Endothelial cell of umbilical vein (primary cell): Measurements from ENCODE around the gene CNTRL. TPM values are rescaled to one million over a fixed set of nuclear protein-coding genes. Genes with fewer than 3 reads are reported as not detected.

Experiments
- BruUV-seq: library from RNA; stranded (reverse); fragments of 400-500 nt; replicated peaks from 2 replicates; lab custom pipeline; 2021; lab: Mats Ljungman, UMichigan
- CTCF ChIA-PET: fragments of 300-600, 350-600 bp; sonication (Branson Sonifier 250); formaldehyde crosslinking; loops from one replicate; lab custom pipeline; 2021; ENCODE audit warnings: antibody characterized with exemption, inconsistent platforms; lab: Charles Lee
- POLR2A ChIA-PET: fragments of 300-600, 350-600 bp; sonication (Branson Sonifier 250); formaldehyde crosslinking; loops from one replicate; lab custom pipeline; 2021; ENCODE audit warnings: antibody characterized with exemption, inconsistent platforms; lab: Charles Lee
- DNase-seq: peaks from one replicate; pipeline ENCODE4 v3.0.0-alpha.2; 2011; ENCODE audit warnings: low read depth, low spot score
- FAIRE-seq: peaks from 2 replicates; lab custom pipeline; 2011; peaks lifted over from hg19 to GRCh38; lab: Jason Lieb, UNC
- H2AFZ ChIP-seq: 2 replicates; pipeline ENCODE4 v1.6.0; 2012; ENCODE audit warnings: low read depth, low read length, control low read depth, inconsistent platforms
- H3K27ac ChIP-seq: 2 replicates; pipeline ENCODE4 v1.5.1; 2011; ENCODE audit warnings: low read depth, mild to moderate bottlenecking, control low read depth, low read length, moderate library complexity; ENCODE audit not compliant: insufficient read depth
- H3K27me3 ChIP-seq, 2 experiments: 2 replicates each; pipeline versions ENCODE4 v1.6.0 to v1.6.1; 2011; ENCODE audit warnings: low read length in 2 of 2, mixed read lengths in 1 of 2; ENCODE audit not compliant: control insufficient read depth in 2 of 2, insufficient read depth in 2 of 2
- H3K36me3 ChIP-seq, 2 experiments: 2 replicates in 1 of 2; 3 replicates in 1 of 2; pipeline ENCODE4 v1.5.1; 2011; ENCODE audit warnings: low read length in 2 of 2, mild to moderate bottlenecking in 1 of 2, moderate library complexity in 1 of 2; ENCODE audit not compliant: control insufficient read depth in 2 of 2, insufficient read depth in 2 of 2; ENCODE audit errors: extremely low read depth in 1 of 2
- H3K4me1 ChIP-seq: 3 replicates; pipeline ENCODE4 v1.5.1; 2011; ENCODE audit warnings: mild to moderate bottlenecking, low read length; ENCODE audit not compliant: control insufficient read depth, insufficient read depth; ENCODE audit errors: extremely low read depth
- H3K4me2 ChIP-seq: 2 replicates; pipeline ENCODE4 v1.6.1; 2011; ENCODE audit warnings: low read length, control low read depth, mixed read lengths; ENCODE audit not compliant: insufficient read depth
- H3K4me3 ChIP-seq, 3 experiments: fragments of 200-600 bp in 1 of 3; sonication (generic), shearing (Covaris generic) in 1 of 3; replicated peaks in 1 of 3; 2 replicates each; pipeline ENCODE4 v1.5.1; 2011 to 2016; ENCODE audit warnings: control low read depth in 3 of 3, low read length in 3 of 3, mild to moderate bottlenecking in 2 of 3, inconsistent platforms in 1 of 3, low read depth in 1 of 3, moderate library complexity in 1 of 3; ENCODE audit not compliant: insufficient read depth in 1 of 3
- H3K79me2 ChIP-seq: 2 replicates; pipeline ENCODE4 v1.6.0; 2012; ENCODE audit warnings: low read length, inconsistent platforms; ENCODE audit not compliant: control insufficient read depth, insufficient read depth
- H3K9ac ChIP-seq: replicated peaks from 2 replicates; pipeline ENCODE3; 2011; ENCODE audit warnings: low read length, control low read depth; ENCODE audit not compliant: insufficient read depth; ENCODE audit errors: extremely low read depth
- H3K9me1 ChIP-seq: replicated peaks from 3 replicates; pipeline ENCODE4 v1.6.0; 2011; ENCODE audit warnings: mild to moderate bottlenecking, low read length; ENCODE audit not compliant: control insufficient read depth, insufficient read depth; ENCODE audit errors: extremely low read depth
- H3K9me3 ChIP-seq: replicated peaks from 2 replicates; pipeline ENCODE4 v1.5.1; 2012; ENCODE audit warnings: low read length, inconsistent platforms; ENCODE audit not compliant: control insufficient read depth, insufficient read depth
- H4K20me1 ChIP-seq: replicated peaks from 2 replicates; pipeline ENCODE3; 2011; ENCODE audit warnings: mild to moderate bottlenecking, low read length; ENCODE audit not compliant: control insufficient read depth, insufficient read depth; ENCODE audit errors: extremely low read depth
- CTCF ChIP-seq, 2 donors: IDR thresholded peaks; 1 replicate in 1 of 2; 2 replicates in 1 of 2; pipeline ENCODE4 v1.5.1; 2011; ENCODE audit warnings: low read length in 2 of 2, mild to moderate bottlenecking in 2 of 2, moderate library complexity in 2 of 2, control low read depth in 1 of 2, inconsistent platforms in 1 of 2, low read depth in 1 of 2; ENCODE audit not compliant: insufficient read depth in 1 of 2; ENCODE audit errors: extremely low read depth in 1 of 2
- EZH2 ChIP-seq: IDR thresholded peaks from 2 replicates; pipeline ENCODE4 v1.6.1; 2012; ENCODE audit warnings: borderline replicate concordance, low read depth, mild to moderate bottlenecking, moderate library complexity, low read length, inconsistent platforms; ENCODE audit not compliant: severe bottlenecking
- FOS ChIP-seq: IDR thresholded peaks from 2 replicates; pipeline ENCODE4 v1.6.1; 2011; ENCODE audit warnings: mild to moderate bottlenecking, low read length, moderate library complexity, borderline replicate concordance; ENCODE audit not compliant: insufficient read depth
- GATA2 ChIP-seq: IDR thresholded peaks from 2 replicates; pipeline ENCODE4 v1.7.0; 2011; ENCODE audit warnings: low read depth, mild to moderate bottlenecking, moderate library complexity, mixed read lengths, low read length; ENCODE audit not compliant: insufficient read length, insufficient read depth
- JUN ChIP-seq: IDR thresholded peaks from 2 replicates; pipeline ENCODE4 v1.6.1; 2011; ENCODE audit warnings: borderline replicate concordance, low read depth; ENCODE audit not compliant: insufficient read length, insufficient read depth
- MAX ChIP-seq: IDR thresholded peaks from 2 replicates; pipeline ENCODE4 v1.6.1; 2011; ENCODE audit not compliant: insufficient read depth, insufficient read length
- MYC ChIP-seq: IDR thresholded peaks from one replicate; pipeline ENCODE4 v1.6.1; 2011; ENCODE audit warnings: mild to moderate bottlenecking, low read depth, low read length
- POLR2A ChIP-seq: IDR thresholded peaks from 2 replicates; pipeline ENCODE4 v1.6.1; 2012; ENCODE audit warnings: low read depth, mild to moderate bottlenecking, control low read depth, low read length
- dilution Hi-C: fragments of 300-500 bp; cut with MboI; formaldehyde crosslinking; loops from one replicate; pipeline ENCODE4 v1.15.0; 2019; ENCODE audit warnings: low sequenced_read_pairs; ENCODE audit not compliant: extremely low pct_ligation_motif_present
- intact Hi-C: fragments of 100-400 bp; cut with micrococcal nuclease; formaldehyde crosslinking; loops from one replicate; pipeline ENCODE4 v1.10.0; 2022
- polyA plus RNA-seq, 4 experiments: library from polyadenylated mRNA; depleted of rRNA in 3 of 4; stranded (reverse) in 3 of 4; unstranded in 1 of 4; fragments of >200 nt; gene quantifications; 2 replicates each; pipeline versions ENCODE4 v1.2.1 to v1.2.3, GENCODE V29; 2011 to 2012; ENCODE audit warnings: missing spikeins in 1 of 4
- total RNA-seq: library from RNA; stranded (reverse); gene quantifications from 2 replicates; pipeline ENCODE4 v1.2.3, GENCODE V29; 2021

CNTRL gene
- total and polyA plus RNA-seq, 2 donors (not counting 3 experiments of a cell fraction or from before 2014, with no cell fraction given): 6.1 to 21.8 TPM

GRCh38 chr9:121217609-121218292 lies 143.0 kb downstream of the CNTRL start:
- dilution Hi-C loops (no loop called here), intact Hi-C loops (no loop called here)
- Histone ChIP-seq H4K20me1 (no peaks in the 10 kb centered on the region), H2AFZ (no peak overlapping the region), H3K9me1 (no peaks in the 10 kb centered on the region), H3K4me2 (no peak overlapping the region), H3K9me3 (no peaks in the 10 kb centered on the region), H3K9ac (no peak overlapping the region), H3K27ac (no peak overlapping the region), H3K27me3 (no peaks in the 10 kb centered on the region), H3K79me2 (no peaks in the 10 kb centered on the region), H3K4me1 (peaks cover 7% of the 10 kb centered on the region), H3K36me3 (no peaks in the 10 kb centered on the region), H3K4me3 (no peak overlapping the region)
- BruUV-seq: no TSS peak
- POLR2A ChIA-PET: no interaction called here
- no peak for FAIRE-seq
- CTCF ChIA-PET: interaction anchor here (0.8 to 2.1 kb wide), 8 partner anchors 14 to 158 kb away, joined by 3 to 7 read pairs (median 4); partner anchors contain the start of gene GSN
- TF ChIP-seq EZH2: no peak
- no peak for TF ChIP-seq FOS
- TF ChIP-seq JUN: no peak
- TF ChIP-seq MAX: no peak
- TF ChIP-seq GATA2: no peak
- no peak for TF ChIP-seq CTCF (IDR thresholded peaks at IDR 0.05; ENCODE audit: extremely low read depth in 1 of 2, insufficient read depth in 1 of 2, low read depth in 1 of 2, low read length in 2 of 2)
- TF ChIP-seq POLR2A: no peak
- TF ChIP-seq MYC: no peak
- DNase-seq: no peak
